ENCODE results near the gene ULK4. TPM values are rescaled to one million over a fixed set of nuclear protein-coding genes. Genes with fewer than 3 reads are reported as not detected.

The ULK4 gene
- total RNA-seq, 1 experiment from 2014 or later, result 4.2 TPM

DNA sequence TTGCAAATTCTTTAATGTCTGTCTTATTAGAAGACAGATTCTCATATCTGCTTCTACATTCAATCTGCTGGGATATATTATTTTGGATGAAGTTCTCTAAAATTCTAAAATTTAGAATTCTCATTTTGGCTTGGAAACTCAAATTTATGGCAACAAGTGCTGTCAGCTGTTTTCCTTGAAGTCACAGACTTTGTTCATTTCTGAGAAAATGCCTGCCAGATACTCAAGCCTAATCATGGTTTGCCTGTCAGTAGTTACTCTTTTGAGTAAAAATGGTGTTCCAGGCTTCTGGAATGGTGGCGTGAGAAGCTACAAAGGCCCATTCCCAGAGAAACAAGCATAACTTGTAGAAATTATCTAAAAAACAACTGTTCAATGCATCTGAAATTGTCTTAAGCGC is 646.8 kb downstream of the ULK4 start:
- POLR2A ChIA-PET, result no interaction called here
- no TSS peak for BruUV-seq (replicated peaks)

DNA sequence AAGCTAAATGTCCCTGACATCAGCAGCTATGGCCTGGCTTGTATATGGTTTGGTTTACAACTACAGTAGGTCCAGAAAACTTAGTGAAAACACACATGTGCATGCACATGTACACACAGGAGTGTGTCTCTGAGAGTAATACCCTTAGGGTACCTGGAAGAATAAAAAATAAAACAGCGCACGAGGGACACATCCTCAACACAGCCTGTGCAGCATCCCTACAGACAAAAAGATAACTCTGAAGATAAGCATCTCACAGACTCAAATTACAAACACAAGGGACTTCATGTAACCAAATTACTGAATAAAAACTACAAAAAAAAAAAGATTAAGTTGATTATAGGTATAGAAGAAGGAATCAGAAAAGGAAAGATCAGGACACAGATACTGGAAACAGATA is 653.8 kb downstream of the ULK4 start:
- Histone ChIP-seq H3K4me1 (no peaks in the 10 kb centered on the region), H3K4me3 (ENCODE audit: low read depth, low read length) (no peak overlapping the region), H3K9me3 (no peaks in the 10 kb centered on the region), H3K36me3 (ENCODE audit: control insufficient read depth, insufficient read depth, low read length) (no peaks in the 10 kb centered on the region), H3K27me3 (replicated peaks; ENCODE audit: control insufficient read depth, insufficient read depth, low read length) (no peaks in the 10 kb centered on the region)
- Mint-ChIP-seq H3K27me3 (ENCODE audit: insufficient read depth, unreplicated experiment) (no peaks in the 10 kb centered on the region), H3K36me3 (ENCODE audit: insufficient read depth, unreplicated experiment) (no peaks in the 10 kb centered on the region), H3K27ac (ENCODE audit: unreplicated experiment) (no peak overlapping the region), H3K9me3 (ENCODE audit: unreplicated experiment) (no peaks in the 10 kb centered on the region), H3K4me1 (ENCODE audit: low read depth, unreplicated experiment) (no peaks in the 10 kb centered on the region), H3K4me3 (ENCODE audit: unreplicated experiment) (no peak overlapping the region)
- DNase-seq, result no peak
- TF ChIP-seq, protein P1, sequence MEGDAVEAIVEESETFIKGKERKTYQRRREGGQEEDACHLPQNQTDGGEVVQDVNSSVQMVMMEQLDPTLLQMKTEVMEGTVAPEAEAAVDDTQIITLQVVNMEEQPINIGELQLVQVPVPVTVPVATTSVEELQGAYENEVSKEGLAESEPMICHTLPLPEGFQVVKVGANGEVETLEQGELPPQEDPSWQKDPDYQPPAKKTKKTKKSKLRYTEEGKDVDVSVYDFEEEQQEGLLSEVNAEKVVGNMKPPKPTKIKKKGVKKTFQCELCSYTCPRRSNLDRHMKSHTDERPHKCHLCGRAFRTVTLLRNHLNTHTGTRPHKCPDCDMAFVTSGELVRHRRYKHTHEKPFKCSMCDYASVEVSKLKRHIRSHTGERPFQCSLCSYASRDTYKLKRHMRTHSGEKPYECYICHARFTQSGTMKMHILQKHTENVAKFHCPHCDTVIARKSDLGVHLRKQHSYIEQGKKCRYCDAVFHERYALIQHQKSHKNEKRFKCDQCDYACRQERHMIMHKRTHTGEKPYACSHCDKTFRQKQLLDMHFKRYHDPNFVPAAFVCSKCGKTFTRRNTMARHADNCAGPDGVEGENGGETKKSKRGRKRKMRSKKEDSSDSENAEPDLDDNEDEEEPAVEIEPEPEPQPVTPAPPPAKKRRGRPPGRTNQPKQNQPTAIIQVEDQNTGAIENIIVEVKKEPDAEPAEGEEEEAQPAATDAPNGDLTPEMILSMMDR (IDR thresholded peaks at IDR 0.05; ENCODE audit: insufficient read depth in 1 of 2, low read depth in 1 of 2, low read length in 1 of 2, severe bottlenecking in 1 of 2, unreplicated experiment in 1 of 2), result no peak
- ChIA-PET CTCF (no interaction called here), POLR2A (no interaction called here)
- BruUV-seq (replicated peaks), result no TSS peak
- intact Hi-C loops (cut with micrococcal nuclease; ENCODE audit: unreplicated experiment), result no loop called here

More for the DNA sequence above, 646.8 kb downstream of the ULK4 start:
- no peak overlapping the region for H3K4me3 Mint-ChIP-seq (ENCODE audit: unreplicated experiment)
- no peak overlapping the region for H3K27ac Mint-ChIP-seq (ENCODE audit: unreplicated experiment)
- DNase-seq, result no peak
- intact Hi-C loops (cut with micrococcal nuclease; ENCODE audit: unreplicated experiment), result loop anchor here (5.0 kb wide), 2 partner anchors 38 to 113 kb away; no protein-coding TSS in a partner anchor
- no peaks in the 10 kb centered on the region for H3K36me3 ChIP-seq (ENCODE audit: control insufficient read depth, insufficient read depth, low read length)
- no peaks in the 10 kb centered on the region for H3K27me3 ChIP-seq (replicated peaks; ENCODE audit: control insufficient read depth, insufficient read depth, low read length)
- H3K27me3 Mint-ChIP-seq (ENCODE audit: insufficient read depth, unreplicated experiment), result no peaks in the 10 kb centered on the region
- TF ChIP-seq, protein P1 (IDR thresholded peaks at IDR 0.05; ENCODE audit: insufficient read depth in 1 of 2, low read depth in 1 of 2, low read length in 1 of 2, severe bottlenecking in 1 of 2, unreplicated experiment in 1 of 2), result no peak
- CTCF ChIA-PET, result no interaction called here
- H3K4me1 Mint-ChIP-seq (ENCODE audit: low read depth, unreplicated experiment), result no peaks in the 10 kb centered on the region
- no peaks in the 10 kb centered on the region for H3K9me3 Mint-ChIP-seq (ENCODE audit: unreplicated experiment)
- H3K4me3 ChIP-seq (ENCODE audit: low read depth, low read length), result no peak overlapping the region
- no peaks in the 10 kb centered on the region for H3K36me3 Mint-ChIP-seq (ENCODE audit: insufficient read depth, unreplicated experiment)
- peaks cover 19% of the 10 kb centered on the region for H3K4me1 ChIP-seq
- no peaks in the 10 kb centered on the region for H3K9me3 ChIP-seq

DNA sequence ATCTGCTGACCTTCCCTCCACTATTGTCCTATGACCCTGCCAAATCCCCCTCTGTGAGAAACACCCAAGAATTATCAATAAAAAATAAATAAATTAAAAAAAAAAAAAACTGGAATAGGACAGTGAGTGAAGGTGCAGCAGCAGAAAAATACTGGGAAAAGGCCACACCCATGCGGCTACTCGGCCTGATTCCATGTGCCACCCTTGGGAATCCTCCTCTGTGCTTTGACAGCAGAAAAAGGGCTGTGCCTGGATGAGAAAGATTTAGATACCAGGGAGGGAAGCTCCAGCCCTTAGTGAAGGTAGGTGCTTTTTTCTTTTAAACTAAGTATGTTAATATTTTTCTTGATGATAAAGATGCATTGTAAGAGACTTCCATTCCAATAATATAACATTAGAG is 654.8 kb downstream of the ULK4 start:
- no peaks in the 10 kb centered on the region for H3K36me3 Mint-ChIP-seq (ENCODE audit: insufficient read depth, unreplicated experiment)
- no peaks in the 10 kb centered on the region for H3K9me3 ChIP-seq
- CTCF ChIA-PET, result no interaction called here

More for the DNA sequence above, 654.8 kb downstream of the ULK4 start:
- Mint-ChIP-seq H3K27ac (ENCODE audit: unreplicated experiment) (no peak overlapping the region), H3K4me3 (ENCODE audit: unreplicated experiment) (no peak overlapping the region), H3K27me3 (ENCODE audit: insufficient read depth, unreplicated experiment) (no peaks in the 10 kb centered on the region), H3K9me3 (ENCODE audit: unreplicated experiment) (no peaks in the 10 kb centered on the region), H3K4me1 (ENCODE audit: low read depth, unreplicated experiment) (no peaks in the 10 kb centered on the region)
- no peak for DNase-seq
- intact Hi-C loops (cut with micrococcal nuclease; ENCODE audit: unreplicated experiment), result no loop called here
- POLR2A ChIA-PET, result no interaction called here
- no peaks in the 10 kb centered on the region for H3K36me3 ChIP-seq (ENCODE audit: control insufficient read depth, insufficient read depth, low read length)
- TF ChIP-seq, protein P1 (IDR thresholded peaks at IDR 0.05; ENCODE audit: insufficient read depth in 1 of 2, low read depth in 1 of 2, low read length in 1 of 2, severe bottlenecking in 1 of 2, unreplicated experiment in 1 of 2), result no peak
- no peaks in the 10 kb centered on the region for H3K4me1 ChIP-seq
- H3K4me3 ChIP-seq (ENCODE audit: low read depth, low read length), result no peak overlapping the region
- no peaks in the 10 kb centered on the region for H3K27me3 ChIP-seq (replicated peaks; ENCODE audit: control insufficient read depth, insufficient read depth, low read length)
- BruUV-seq (replicated peaks), result no TSS peak
